GM12878 (cell line): ENCODE results near the gene ETS1. TPM values are rescaled to one million over a fixed set of nuclear protein-coding genes. Genes with fewer than 3 reads are reported as not detected.

ENCODE experiments used
- ATAC-seq: fragments of 200-7000 bp; cut with Tn5 transposase; 3 replicates; pipeline ENCODE4 v1.9.1; 2020; ENCODE audit warnings: mild to moderate bottlenecking, moderate library complexity
- BruUV-seq: library from RNA; stranded (reverse); fragments of 400-500 nt; replicated peaks from 2 replicates; lab custom pipeline; 2021; lab: Mats Ljungman, UMichigan
- CTCF ChIA-PET: fragments of 300-600 bp; sonication (Branson Sonifier 250); formaldehyde crosslinking; extraction: SDS; loops from one replicate; lab custom pipeline; 2021; ENCODE audit warnings: inconsistent platforms; lab: Yijun Ruan, JAX
- POLR2A ChIA-PET: fragments of 350-600 bp; formaldehyde crosslinking; extraction: SDS; loops from one replicate; lab custom pipeline; 2021; ENCODE audit warnings: inconsistent platforms; lab: Charles Lee
- RAD21 ChIA-PET: fragments of 300-600 bp; sonication (Branson Sonifier 250); formaldehyde crosslinking; loops from one replicate; lab custom pipeline; 2023; ENCODE audit warnings: antibody characterized with exemption; ENCODE audit not compliant: unreplicated experiment; lab: Charles Lee
- SMC1A ChIA-PET: fragments of 300-600 bp; sonication (Branson Sonifier 250); formaldehyde crosslinking; loops from one replicate; lab custom pipeline; 2023; ENCODE audit not compliant: unreplicated experiment, uncharacterized antibody; lab: Charles Lee
- DNase-seq: peaks from one replicate; pipeline ENCODE4 v3.0.0-alpha.2; 2011; ENCODE audit warnings: low read depth, low spot score
- FAIRE-seq: peaks from 3 replicates; lab custom pipeline; 2011; peaks lifted over from hg19 to GRCh38; lab: Jason Lieb, UNC
- H2AFZ ChIP-seq: 2 replicates; pipeline ENCODE4 v1.6.0; 2011; ENCODE audit warnings: low read depth, low read length, control low read depth; ENCODE audit not compliant: control insufficient read depth
- H3K27ac ChIP-seq: 2 replicates; pipeline ENCODE4 v1.5.1; 2011; ENCODE audit warnings: control low read depth; ENCODE audit not compliant: control insufficient read depth, insufficient read depth
- H3K27me3 ChIP-seq, 2 experiments: replicated peaks in 1 of 2; 2 replicates each; pipeline versions ENCODE4 v1.6.0 to v1.6.1; 2011; ENCODE audit warnings: low read length in 1 of 2; ENCODE audit not compliant: control insufficient read depth in 2 of 2, insufficient read depth in 2 of 2
- H3K36me3 ChIP-seq, 2 experiments: 2 replicates each; pipeline ENCODE4 v1.5.1; 2011; ENCODE audit warnings: low read length in 1 of 2; ENCODE audit not compliant: control insufficient read depth in 2 of 2, insufficient read depth in 2 of 2
- H3K4me1 ChIP-seq: 2 replicates; pipeline ENCODE4 v1.6.1; 2011; ENCODE audit warnings: mild to moderate bottlenecking, low read length, moderate library complexity, mixed read lengths; ENCODE audit not compliant: control insufficient read depth, insufficient read depth
- H3K4me2 ChIP-seq: 2 replicates; pipeline ENCODE4 v1.6.0; 2011; ENCODE audit warnings: control low read depth; ENCODE audit not compliant: control insufficient read depth, insufficient read depth
- H3K4me3 ChIP-seq: fragments of 200-600 bp; sonication (generic); 2 replicates; pipeline ENCODE4 v1.5.1; 2016
- H3K79me2 ChIP-seq: 2 replicates; pipeline ENCODE4 v1.6.0; 2011; ENCODE audit warnings: low read length; ENCODE audit not compliant: control insufficient read depth, insufficient read depth
- H3K9ac ChIP-seq: 2 replicates; pipeline ENCODE4 v1.8.0; 2011; ENCODE audit warnings: low read length, control low read depth, mixed read lengths; ENCODE audit not compliant: control insufficient read depth, insufficient read depth
- H3K9me3 ChIP-seq: replicated peaks from 3 replicates; pipeline ENCODE4 v1.5.1; 2011; ENCODE audit warnings: mild to moderate bottlenecking, low read length; ENCODE audit not compliant: control insufficient read depth, insufficient read depth
- H4K20me1 ChIP-seq: 2 replicates; pipeline ENCODE4 v1.6.0; 2011; ENCODE audit not compliant: control insufficient read depth, insufficient read depth
- ATF2 ChIP-seq: IDR thresholded peaks from 2 replicates; pipeline ENCODE4 v1.6.1; 2012; ENCODE audit warnings: low read length, inconsistent platforms
- BRCA1 ChIP-seq: IDR thresholded peaks from 2 replicates; pipeline ENCODE4 v1.6.1; 2011; ENCODE audit warnings: low read depth, low read length, improper control_type of control experiment
- CREB1 ChIP-seq: IDR thresholded peaks from 2 replicates; pipeline ENCODE4 v1.6.1; 2012; ENCODE audit warnings: low read depth, mild to moderate bottlenecking, inconsistent platforms
- FOXM1 ChIP-seq: IDR thresholded peaks from 2 replicates; pipeline ENCODE4 v1.6.1; 2012; ENCODE audit warnings: low read depth, mild to moderate bottlenecking, inconsistent platforms, low read length, moderate library complexity
- HDGF ChIP-seq: fragments of 450-650 bp; IDR thresholded peaks from 2 replicates; pipeline ENCODE4 v1.6.1; 2016; ENCODE audit warnings: antibody characterized with exemption
- JUNB ChIP-seq: IDR thresholded peaks from 2 replicates; pipeline ENCODE4 v1.6.1; 2016; ENCODE audit warnings: antibody characterized with exemption, mild to moderate bottlenecking
- MEF2A ChIP-seq: IDR thresholded peaks from 2 replicates; pipeline ENCODE4 v1.6.1; 2011; ENCODE audit warnings: low read depth, mild to moderate bottlenecking, low read length, moderate library complexity; ENCODE audit not compliant: insufficient read depth
- MTA2 ChIP-seq: fragments of 450-650 bp; IDR thresholded peaks from 2 replicates; pipeline ENCODE4 v1.6.1; 2016; ENCODE audit warnings: low read depth, mild to moderate bottlenecking, moderate library complexity
- MTA3 ChIP-seq: IDR thresholded peaks from 2 replicates; pipeline ENCODE4 v1.6.1; 2012; ENCODE audit warnings: low read length, inconsistent platforms, borderline replicate concordance
- NFIC ChIP-seq: IDR thresholded peaks from 2 replicates; pipeline ENCODE4 v1.6.1; 2012; ENCODE audit warnings: low read depth, mild to moderate bottlenecking, inconsistent platforms, low read length, moderate library complexity
- NFYB ChIP-seq: IDR thresholded peaks from 2 replicates; pipeline ENCODE4 v1.6.1; 2011; ENCODE audit warnings: low read depth, mild to moderate bottlenecking, low read length, improper control_type of control experiment, moderate library complexity; ENCODE audit not compliant: insufficient read depth
- RUNX3 ChIP-seq: IDR thresholded peaks from 2 replicates; pipeline ENCODE4 v1.6.1; 2012; ENCODE audit warnings: low read length, inconsistent platforms
- TCF7 ChIP-seq: IDR thresholded peaks from 2 replicates; pipeline ENCODE4 v1.6.1; 2014; ENCODE audit warnings: antibody characterized with exemption, borderline replicate concordance
- WGBS: methylation state at CpG from one replicate; pipeline ENCODE4 v1.1.6; 2016; ENCODE audit warnings: low lambda C conversion rate; ENCODE audit not compliant: insufficient replicate concordance, insufficient coverage; ENCODE audit errors: missing lambda C conversion rate; 5-methylcytosine and 5-hydroxymethylcytosine counted together
- in situ Hi-C: fragments of 300-500 bp; cut with MboI; formaldehyde crosslinking; loops from 9 replicates; pipeline ENCODE4 v1.14.3; 2018; ENCODE audit warnings: mixed read lengths
- intact Hi-C: fragments of 100-400 bp; cut with micrococcal nuclease; formaldehyde crosslinking; loops from one replicate; pipeline ENCODE4 v1.14.2; 2022; ENCODE audit not compliant: unreplicated experiment
- polyA plus RNA-seq, 11 experiments: library from polyadenylated mRNA; depleted of rRNA in 4 of 11; unstranded in 6 of 11; stranded (reverse) in 5 of 11; fragments of >200 nt; fragmentation: Nextera tagmentation in 4 of 11; fragmentation: Illumina TruSeq in 1 of 11; extraction: Ambion mirVana in 4 of 11; extraction: Trizol in 1 of 11; gene quantifications; 1 replicate in 1 of 11; 2 replicates in 10 of 11; pipeline versions ENCODE4 v1.2.1 to v1.2.3, GENCODE V29; 2011 to 2016; ENCODE audit warnings: inconsistent platforms in 2 of 11, missing spikeins in 2 of 11, low read depth in 1 of 11
- total RNA-seq, 4 experiments: library from RNA; depleted of rRNA in 3 of 4; stranded (reverse); fragments of >200 nt in 3 of 4; fragmentation: Illumina TruSeq in 1 of 4; extraction: Trizol in 1 of 4; gene quantifications; 2 replicates each; pipeline versions ENCODE4 v1.2.1 to v1.2.3, GENCODE V29; 2013 to 2021
- TF ChIP-seq, protein P1 (sequence below): fragments of 450-650 bp; IDR thresholded peaks from 2 replicates; pipeline ENCODE4 v1.6.1; 2016; ENCODE audit warnings: mild to moderate bottlenecking, moderate library complexity, borderline replicate concordance
- TF ChIP-seq, protein P2 (sequence below): IDR thresholded peaks from 2 replicates; pipeline ENCODE4 v1.6.1; 2011; ENCODE audit warnings: borderline replicate concordance, low read depth, mild to moderate bottlenecking, moderate library complexity, low read length; ENCODE audit not compliant: insufficient read depth, poor library complexity, severe bottlenecking

ETS1 gene
- total and polyA plus RNA-seq, 10 of the 15 experiments (the other 5 are each of a cell fraction or from before 2014, with no cell fraction given): 12.5 to 112 (median 55.5) TPM

DNA sequence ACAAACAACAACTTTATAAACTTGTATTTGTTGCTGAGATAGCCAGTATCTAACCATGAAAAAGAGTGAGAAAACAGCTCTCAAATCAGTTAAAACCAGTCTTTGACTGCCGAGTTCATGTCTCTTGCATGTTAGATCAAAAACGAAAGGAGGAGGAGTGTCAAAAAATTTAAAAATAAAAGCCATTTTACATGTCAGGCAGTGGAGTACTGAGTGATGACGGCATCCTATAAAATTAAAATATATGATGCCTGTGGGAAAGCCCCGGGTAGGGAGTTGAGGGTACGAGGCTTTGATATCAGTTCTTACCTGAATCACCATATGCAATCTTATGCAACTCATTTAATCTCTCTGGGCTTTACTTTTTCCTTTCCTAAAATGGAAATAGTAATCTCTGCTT lies 117.3 kb downstream of the ETS1 start:
- Histone ChIP-seq H4K20me1 (no peaks in the 10 kb centered on the region), H3K36me3 (peaks cover 26 to 43% of the 10 kb centered on the region in 2 experiments), H3K4me1 (peaks cover 73% of the 10 kb centered on the region), H3K27ac (peak overlapping the region; percentile 91), H3K27me3 (no peaks in the 10 kb centered on the region), H3K9me3 (no peaks in the 10 kb centered on the region), H3K4me3 (peak overlapping the region; percentile 33; the same call in 1 of the 2 replicates), H3K9ac (peak overlapping the region; percentile 21), H3K79me2 (peaks cover 64% of the 10 kb centered on the region), H3K4me2 (peak overlapping the region; percentile 72), H2AFZ (no peak overlapping the region)
- SMC1A ChIA-PET: interaction anchor here (1.1 to 10.6 kb wide), 14 partner anchors 11 to 180 kb away, joined by 3 to 154 read pairs (median 8); no protein-coding TSS in a partner anchor
- no peak for ATAC-seq
- no peak for DNase-seq
- intact Hi-C loops (loop anchor here (5.0 to 10.0 kb wide), 3 partner anchors 153 to 295 kb away; no protein-coding TSS in a partner anchor), in situ Hi-C loops (loop anchor here (5.0 to 25.0 kb wide), 2 partner anchors 82 to 183 kb away; no protein-coding TSS in a partner anchor)
- no TSS peak for BruUV-seq
- no peak for FAIRE-seq
- RAD21 ChIA-PET: interaction anchor here (1.2 to 11.1 kb wide), 5 partner anchors 14 to 158 kb away, joined by 3 to 144 read pairs (median 64); no protein-coding TSS in a partner anchor
- under 1% methylated on average over 5 of the region's 5 CpGs for WGBS
- TF ChIP-seq JUNB (peak; percentile 50), MTA3 (no peak), FOXM1 (peak; percentile 25; the same call in 1 of the 2 replicates), CREB1 (peak; percentile 56; the same call in 1 of the 2 replicates), RUNX3 (peak; percentile 36; the same call in 1 of the 2 replicates), ATF2 (peak; percentile 67), HDGF (no peak), TCF7 (peak; percentile 60; the same call in 1 of the 2 replicates), NFYB (no peak), NFIC (peak; percentile 23; the same call in 1 of the 2 replicates), MTA2 (no peak), BRCA1 (no peak), MEF2A (0 out of 2 replicates have a peak, but pooled peaks have one; percentile 31)
- TF ChIP-seq, protein P1, sequence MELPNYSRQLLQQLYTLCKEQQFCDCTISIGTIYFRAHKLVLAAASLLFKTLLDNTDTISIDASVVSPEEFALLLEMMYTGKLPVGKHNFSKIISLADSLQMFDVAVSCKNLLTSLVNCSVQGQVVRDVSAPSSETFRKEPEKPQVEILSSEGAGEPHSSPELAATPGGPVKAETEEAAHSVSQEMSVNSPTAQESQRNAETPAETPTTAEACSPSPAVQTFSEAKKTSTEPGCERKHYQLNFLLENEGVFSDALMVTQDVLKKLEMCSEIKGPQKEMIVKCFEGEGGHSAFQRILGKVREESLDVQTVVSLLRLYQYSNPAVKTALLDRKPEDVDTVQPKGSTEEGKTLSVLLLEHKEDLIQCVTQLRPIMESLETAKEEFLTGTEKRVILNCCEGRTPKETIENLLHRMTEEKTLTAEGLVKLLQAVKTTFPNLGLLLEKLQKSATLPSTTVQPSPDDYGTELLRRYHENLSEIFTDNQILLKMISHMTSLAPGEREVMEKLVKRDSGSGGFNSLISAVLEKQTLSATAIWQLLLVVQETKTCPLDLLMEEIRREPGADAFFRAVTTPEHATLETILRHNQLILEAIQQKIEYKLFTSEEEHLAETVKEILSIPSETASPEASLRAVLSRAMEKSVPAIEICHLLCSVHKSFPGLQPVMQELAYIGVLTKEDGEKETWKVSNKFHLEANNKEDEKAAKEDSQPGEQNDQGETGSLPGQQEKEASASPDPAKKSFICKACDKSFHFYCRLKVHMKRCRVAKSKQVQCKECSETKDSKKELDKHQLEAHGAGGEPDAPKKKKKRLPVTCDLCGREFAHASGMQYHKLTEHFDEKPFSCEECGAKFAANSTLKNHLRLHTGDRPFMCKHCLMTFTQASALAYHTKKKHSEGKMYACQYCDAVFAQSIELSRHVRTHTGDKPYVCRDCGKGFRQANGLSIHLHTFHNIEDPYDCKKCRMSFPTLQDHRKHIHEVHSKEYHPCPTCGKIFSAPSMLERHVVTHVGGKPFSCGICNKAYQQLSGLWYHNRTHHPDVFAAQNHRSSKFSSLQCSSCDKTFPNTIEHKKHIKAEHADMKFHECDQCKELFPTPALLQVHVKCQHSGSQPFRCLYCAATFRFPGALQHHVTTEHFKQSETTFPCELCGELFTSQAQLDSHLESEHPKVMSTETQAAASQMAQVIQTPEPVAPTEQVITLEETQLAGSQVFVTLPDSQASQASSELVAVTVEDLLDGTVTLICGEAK: 0 out of 2 replicates have a peak, but pooled peaks have one; percentile 19
- TF ChIP-seq, protein P2, sequence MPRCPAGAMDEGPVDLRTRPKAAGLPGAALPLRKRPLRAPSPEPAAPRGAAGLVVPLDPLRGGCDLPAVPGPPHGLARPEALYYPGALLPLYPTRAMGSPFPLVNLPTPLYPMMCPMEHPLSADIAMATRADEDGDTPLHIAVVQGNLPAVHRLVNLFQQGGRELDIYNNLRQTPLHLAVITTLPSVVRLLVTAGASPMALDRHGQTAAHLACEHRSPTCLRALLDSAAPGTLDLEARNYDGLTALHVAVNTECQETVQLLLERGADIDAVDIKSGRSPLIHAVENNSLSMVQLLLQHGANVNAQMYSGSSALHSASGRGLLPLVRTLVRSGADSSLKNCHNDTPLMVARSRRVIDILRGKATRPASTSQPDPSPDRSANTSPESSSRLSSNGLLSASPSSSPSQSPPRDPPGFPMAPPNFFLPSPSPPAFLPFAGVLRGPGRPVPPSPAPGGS: no peak
- CTCF ChIA-PET: interaction anchor here (1.2 to 2.2 kb wide), 4 partner anchors 46 to 161 kb away, joined by 3 to 14 read pairs (median 5); no protein-coding TSS in a partner anchor
- POLR2A ChIA-PET: interaction anchor here (0.6 to 3.3 kb wide), 4 partner anchors 10 to 236 kb away, joined by 3 to 11 read pairs (median 4); no protein-coding TSS in a partner anchor
